Measurements from ENCODE around the gene GPR158.
"Not testable (repeated sequence)": the region's sequence is repeated elsewhere in the genome, so short reads cannot be mapped to it uniquely, and the experiment has no call there.

GPR158 gene

DNA sequence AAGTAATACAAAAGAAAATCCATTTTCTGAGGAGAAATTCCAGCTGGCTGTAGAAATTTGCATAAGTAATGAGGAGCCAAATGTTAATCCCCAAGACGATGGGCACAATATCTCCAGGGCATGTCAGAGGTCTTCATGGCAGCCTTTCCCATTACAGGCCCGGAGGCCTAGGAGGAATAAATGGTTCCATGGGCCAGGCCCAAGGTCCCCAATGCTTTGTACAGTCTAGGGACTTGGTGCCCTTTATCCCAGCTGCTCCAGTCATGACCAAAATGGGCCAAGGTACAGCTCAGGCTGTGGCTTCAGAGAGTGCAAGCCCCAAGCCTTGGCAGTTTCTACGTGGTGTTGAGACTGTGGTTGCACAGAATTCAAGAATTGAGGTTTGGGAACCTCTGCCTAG lies 182.5 kb downstream of the GPR158 start:
- no peak for DNase-seq (ENCODE audit: low read depth, low spot score)
- no peak overlapping the region for H3K4me3 ChIP-seq (ENCODE audit: low read depth, low read length)
- ChIA-PET POLR2A (no interaction called here), CTCF (no interaction called here)
- TF ChIP-seq, protein P1, sequence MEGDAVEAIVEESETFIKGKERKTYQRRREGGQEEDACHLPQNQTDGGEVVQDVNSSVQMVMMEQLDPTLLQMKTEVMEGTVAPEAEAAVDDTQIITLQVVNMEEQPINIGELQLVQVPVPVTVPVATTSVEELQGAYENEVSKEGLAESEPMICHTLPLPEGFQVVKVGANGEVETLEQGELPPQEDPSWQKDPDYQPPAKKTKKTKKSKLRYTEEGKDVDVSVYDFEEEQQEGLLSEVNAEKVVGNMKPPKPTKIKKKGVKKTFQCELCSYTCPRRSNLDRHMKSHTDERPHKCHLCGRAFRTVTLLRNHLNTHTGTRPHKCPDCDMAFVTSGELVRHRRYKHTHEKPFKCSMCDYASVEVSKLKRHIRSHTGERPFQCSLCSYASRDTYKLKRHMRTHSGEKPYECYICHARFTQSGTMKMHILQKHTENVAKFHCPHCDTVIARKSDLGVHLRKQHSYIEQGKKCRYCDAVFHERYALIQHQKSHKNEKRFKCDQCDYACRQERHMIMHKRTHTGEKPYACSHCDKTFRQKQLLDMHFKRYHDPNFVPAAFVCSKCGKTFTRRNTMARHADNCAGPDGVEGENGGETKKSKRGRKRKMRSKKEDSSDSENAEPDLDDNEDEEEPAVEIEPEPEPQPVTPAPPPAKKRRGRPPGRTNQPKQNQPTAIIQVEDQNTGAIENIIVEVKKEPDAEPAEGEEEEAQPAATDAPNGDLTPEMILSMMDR (IDR thresholded peaks at IDR 0.05; ENCODE audit: insufficient read depth, low read length, missing control alignments), result no peak

DNA sequence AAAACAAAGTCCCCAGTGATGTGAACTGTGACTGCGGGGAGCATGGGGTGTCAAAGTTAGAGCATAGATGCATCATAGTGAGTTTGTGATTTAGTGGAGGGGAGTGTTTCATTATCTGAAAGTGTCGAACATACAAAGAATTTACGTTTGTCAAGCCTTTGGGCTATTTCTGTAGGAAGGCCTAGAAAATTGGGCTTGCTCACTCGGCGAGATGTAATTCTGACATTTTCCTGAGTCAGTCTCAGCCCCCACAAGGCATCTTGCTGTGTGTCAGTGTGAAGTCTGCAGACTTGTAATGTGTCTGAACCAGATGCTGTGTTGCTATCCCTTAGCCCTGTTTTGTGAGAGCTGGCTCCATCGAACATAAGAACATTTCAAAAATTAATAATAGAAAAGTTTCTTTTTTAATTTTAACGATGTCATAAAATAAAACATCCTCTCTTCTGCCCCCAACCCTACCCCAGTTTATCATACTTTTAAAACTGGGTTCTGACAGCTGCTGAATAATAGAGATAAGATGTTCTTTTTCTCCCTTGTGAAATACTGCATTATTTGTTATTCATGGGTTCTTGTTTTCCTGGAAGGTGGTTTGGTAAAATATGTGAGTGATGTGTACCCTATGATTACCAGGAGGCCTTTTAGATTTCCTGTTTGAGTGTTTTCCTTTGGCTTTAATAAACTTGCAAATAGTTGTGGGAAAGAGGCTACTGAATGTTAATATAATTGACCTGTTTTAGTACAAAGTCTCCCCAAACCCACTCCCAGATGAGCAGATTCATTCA lies 207.4 kb downstream of the GPR158 start:
- no peak overlapping the region for H3K4me3 ChIP-seq (ENCODE audit: low read depth, low read length)
- no peak for DNase-seq (ENCODE audit: low read depth, low spot score)
- ChIA-PET CTCF (no interaction called here), POLR2A (no interaction called here)
- TF ChIP-seq, protein P1 (IDR thresholded peaks at IDR 0.05; ENCODE audit: insufficient read depth, low read length, missing control alignments), result no peak

DNA sequence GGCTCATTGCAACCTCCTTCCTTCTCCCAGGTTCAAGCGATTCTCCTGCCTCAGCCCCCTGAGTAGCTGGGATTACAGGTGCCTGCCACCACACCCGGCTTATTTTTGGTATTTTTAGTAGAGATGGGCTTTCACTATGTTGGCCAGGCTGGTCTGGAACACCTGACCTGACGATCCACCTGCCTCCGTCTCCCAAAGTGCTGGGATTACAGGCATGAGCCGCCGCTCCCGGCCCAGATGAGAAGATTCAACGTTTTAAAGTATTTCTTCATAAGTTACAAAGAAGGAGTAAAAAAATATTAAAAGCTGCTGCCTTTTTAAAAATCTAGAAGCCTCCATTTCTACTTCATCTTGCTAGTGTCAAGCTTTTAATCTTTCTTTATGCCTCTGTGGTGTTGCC lies 208.1 kb downstream of the GPR158 start:
- POLR2A ChIA-PET; CTCF ChIA-PET; H3K4me3 ChIP-seq (ENCODE audit: low read depth, low read length); DNase-seq (ENCODE audit: low read depth, low spot score): not testable (repeated sequence)

DNA sequence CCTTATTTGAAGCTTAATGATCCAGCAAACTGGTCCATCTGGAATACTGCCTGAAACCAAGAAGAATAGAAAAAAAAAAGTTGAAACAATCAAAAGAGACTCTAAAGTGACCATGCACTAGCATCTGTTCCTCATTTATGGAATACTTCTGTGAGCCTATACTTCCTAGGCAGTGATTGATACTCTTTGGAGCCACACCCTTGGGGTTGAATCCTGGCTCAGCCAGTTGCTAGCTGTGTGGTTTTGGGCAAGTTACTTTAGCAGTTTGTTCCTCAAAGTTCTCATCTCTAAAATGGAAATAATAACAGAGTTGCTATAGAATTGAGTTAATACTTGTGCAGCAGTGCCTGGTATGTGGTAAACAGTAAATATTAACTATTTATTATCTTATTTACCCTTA lies 208.9 kb downstream of the GPR158 start:
- no peak overlapping the region for H3K4me3 ChIP-seq (ENCODE audit: low read depth, low read length)
- no peak for DNase-seq (ENCODE audit: low read depth, low spot score)
- CTCF ChIA-PET, result no interaction called here
- TF ChIP-seq, protein P1 (IDR thresholded peaks at IDR 0.05; ENCODE audit: insufficient read depth, low read length, missing control alignments), result no peak
- POLR2A ChIA-PET, result no interaction called here

DNA sequence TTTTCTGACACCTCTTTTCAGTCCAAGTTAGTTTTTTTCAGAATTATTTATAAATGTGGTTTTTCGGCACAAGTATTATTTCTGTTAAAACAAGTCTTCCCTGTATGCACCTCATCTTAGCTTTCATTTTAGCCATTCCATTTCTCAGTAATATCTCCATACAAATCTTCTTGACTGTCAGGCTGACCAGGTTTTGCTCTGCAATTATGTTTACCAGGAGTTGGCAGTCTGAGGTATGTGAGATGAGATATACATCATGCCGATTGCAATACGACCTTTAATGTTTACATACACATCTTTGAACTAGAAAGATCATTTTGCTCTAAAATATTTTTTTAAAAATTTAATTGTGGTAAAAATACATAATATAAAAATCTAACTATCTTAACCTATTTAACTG lies 209.8 kb downstream of the GPR158 start:
- no peak overlapping the region for H3K4me3 ChIP-seq (ENCODE audit: low read depth, low read length)
- ChIA-PET POLR2A (no interaction called here), CTCF (no interaction called here)
- TF ChIP-seq, protein P1 (IDR thresholded peaks at IDR 0.05; ENCODE audit: insufficient read depth, low read length, missing control alignments), result no peak
- DNase-seq (ENCODE audit: low read depth, low spot score), result no peak

DNA sequence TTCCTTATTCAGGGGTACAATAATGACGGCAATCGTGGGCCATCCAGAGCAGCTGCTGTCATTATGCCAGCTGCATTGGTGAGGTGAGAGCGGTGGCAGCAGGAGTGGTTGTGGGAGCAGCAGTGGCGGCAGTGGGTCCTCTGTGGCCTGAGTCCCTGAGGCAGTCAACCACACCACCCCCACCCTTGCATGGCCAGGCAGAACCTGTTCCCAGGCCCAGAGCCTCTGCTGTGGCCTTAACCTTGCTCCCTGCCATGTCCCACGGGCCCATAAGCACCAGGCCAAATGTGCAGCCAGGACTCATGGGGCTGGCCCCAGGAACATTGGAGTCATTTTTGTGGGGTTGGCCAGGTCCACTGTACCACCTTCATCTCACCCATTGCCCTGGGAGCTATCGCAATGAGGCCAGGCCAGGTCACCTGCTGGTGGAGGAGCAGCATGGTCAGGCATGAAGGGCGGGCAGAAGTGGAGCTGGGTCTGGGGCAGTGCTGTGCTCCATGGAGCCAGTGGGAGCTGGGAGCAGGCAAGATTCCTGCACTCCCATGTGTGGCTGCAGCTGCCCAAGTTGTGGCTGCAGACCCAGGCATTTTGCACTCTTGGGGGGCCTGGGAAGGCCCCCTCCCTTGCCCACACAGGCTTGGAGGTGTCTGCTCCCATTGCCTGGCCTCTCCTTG lies 213.5 kb downstream of the GPR158 start:
- no peak overlapping the region for H3K4me3 ChIP-seq (ENCODE audit: low read depth, low read length)
- TF ChIP-seq, protein P1 (IDR thresholded peaks at IDR 0.05; ENCODE audit: insufficient read depth, low read length, missing control alignments), result no peak
- CTCF ChIA-PET, result no interaction called here

DNA sequence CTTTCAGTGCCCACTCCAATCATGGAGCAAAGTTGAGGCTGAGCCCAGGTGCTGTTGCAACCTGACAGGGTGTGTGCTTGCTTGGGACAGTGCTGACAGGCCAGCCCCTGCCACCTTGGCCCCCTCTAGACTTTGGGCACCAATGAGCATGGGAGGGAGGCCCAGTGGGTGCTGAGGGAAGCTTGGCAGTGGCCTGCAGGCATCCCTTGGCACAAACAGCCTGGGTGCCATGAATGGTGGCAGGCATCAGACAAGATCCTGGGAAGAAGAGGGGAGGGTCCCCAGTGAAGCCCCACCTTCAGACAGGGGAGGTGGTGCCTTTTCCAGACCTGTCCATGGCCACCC lies 214.0 kb downstream of the GPR158 start:
- ChIA-PET CTCF (no interaction called here), POLR2A (no interaction called here)
- DNase-seq (ENCODE audit: low read depth, low spot score), result no peak
- TF ChIP-seq, protein P1 (IDR thresholded peaks at IDR 0.05; ENCODE audit: insufficient read depth, low read length, missing control alignments), result no peak
- no peak overlapping the region for H3K4me3 ChIP-seq (ENCODE audit: low read depth, low read length)

More for the DNA sequence above, 213.5 kb downstream of the GPR158 start:
- DNase-seq (ENCODE audit: low read depth, low spot score), result no peak
- POLR2A ChIA-PET, result no interaction called here

All from AG04449 (cell line).